ENCODE results near the gene PHF13. TPM values are rescaled to one million over a fixed set of nuclear protein-coding genes. Genes with fewer than 3 reads are reported as not detected.

PHF13 gene
- total RNA-seq, 3 donors from 2014 or later, result 10.9 to 18.3 (median 14.4) TPM

DNA sequence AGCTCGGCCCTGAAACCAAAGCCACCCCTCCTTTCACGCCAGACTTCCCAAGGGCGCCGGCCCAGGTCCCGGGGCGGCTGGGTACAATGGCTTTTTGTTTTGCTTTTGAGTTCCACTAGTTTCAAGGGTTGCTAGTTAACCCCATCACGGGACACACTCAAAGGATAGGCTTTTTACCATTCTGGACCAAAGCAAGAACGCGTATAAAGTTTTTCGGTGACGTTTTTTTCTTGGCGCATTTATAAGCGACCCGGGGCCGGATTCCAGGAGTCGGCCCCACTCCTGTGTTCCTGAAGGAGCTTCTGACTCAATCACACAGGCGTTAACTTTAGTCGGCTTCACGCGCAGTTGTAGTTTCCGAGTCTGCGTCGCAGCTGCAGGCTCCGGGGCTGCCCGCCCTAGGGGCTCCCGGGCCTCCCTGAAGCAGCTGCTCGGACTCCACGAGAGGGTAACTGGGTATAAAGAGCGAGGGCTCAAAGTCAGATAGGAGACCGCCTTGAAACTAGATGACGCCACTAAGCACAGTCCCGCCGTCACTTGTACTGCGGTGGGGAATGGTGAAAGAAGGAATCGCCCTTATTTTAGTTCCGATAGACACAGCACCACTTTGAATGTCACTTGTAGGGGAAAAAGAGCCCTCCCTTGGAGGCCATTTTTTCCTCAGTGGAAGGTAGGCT is 10.2 kb upstream of the PHF13 start:
- intact Hi-C loops (cut with DNase I; ENCODE audit: low total_unique reads), result no loop called here
- no peaks in the 10 kb centered on the region for H3K9me3 ChIP-seq
- no peak for DNase-seq (ENCODE audit: low spot score in 2 of 2)
- TF ChIP-seq POLR2A (IDR thresholded peaks at IDR 0.05), result peak; percentile 47
- TF ChIP-seq, protein P1, sequence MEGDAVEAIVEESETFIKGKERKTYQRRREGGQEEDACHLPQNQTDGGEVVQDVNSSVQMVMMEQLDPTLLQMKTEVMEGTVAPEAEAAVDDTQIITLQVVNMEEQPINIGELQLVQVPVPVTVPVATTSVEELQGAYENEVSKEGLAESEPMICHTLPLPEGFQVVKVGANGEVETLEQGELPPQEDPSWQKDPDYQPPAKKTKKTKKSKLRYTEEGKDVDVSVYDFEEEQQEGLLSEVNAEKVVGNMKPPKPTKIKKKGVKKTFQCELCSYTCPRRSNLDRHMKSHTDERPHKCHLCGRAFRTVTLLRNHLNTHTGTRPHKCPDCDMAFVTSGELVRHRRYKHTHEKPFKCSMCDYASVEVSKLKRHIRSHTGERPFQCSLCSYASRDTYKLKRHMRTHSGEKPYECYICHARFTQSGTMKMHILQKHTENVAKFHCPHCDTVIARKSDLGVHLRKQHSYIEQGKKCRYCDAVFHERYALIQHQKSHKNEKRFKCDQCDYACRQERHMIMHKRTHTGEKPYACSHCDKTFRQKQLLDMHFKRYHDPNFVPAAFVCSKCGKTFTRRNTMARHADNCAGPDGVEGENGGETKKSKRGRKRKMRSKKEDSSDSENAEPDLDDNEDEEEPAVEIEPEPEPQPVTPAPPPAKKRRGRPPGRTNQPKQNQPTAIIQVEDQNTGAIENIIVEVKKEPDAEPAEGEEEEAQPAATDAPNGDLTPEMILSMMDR (IDR thresholded peaks at IDR 0.05), result no peak
- TF ChIP-seq POLR2AphosphoS5 (IDR thresholded peaks at IDR 0.05), result peak in 1 of 3 donors; percentile 23
- peak overlapping the region; percentile 98 to 99 for H3K27ac ChIP-seq
- H3K27me3 ChIP-seq, result no peaks in the 10 kb centered on the region
- no peaks in the 10 kb centered on the region for H3K36me3 ChIP-seq
- H3K4me3 ChIP-seq, result peak overlapping the region; percentile 73 to 97 (median 96)
- H3K4me1 ChIP-seq, result peaks cover 12 to 17% of the 10 kb centered on the region in 2 donors

DNA sequence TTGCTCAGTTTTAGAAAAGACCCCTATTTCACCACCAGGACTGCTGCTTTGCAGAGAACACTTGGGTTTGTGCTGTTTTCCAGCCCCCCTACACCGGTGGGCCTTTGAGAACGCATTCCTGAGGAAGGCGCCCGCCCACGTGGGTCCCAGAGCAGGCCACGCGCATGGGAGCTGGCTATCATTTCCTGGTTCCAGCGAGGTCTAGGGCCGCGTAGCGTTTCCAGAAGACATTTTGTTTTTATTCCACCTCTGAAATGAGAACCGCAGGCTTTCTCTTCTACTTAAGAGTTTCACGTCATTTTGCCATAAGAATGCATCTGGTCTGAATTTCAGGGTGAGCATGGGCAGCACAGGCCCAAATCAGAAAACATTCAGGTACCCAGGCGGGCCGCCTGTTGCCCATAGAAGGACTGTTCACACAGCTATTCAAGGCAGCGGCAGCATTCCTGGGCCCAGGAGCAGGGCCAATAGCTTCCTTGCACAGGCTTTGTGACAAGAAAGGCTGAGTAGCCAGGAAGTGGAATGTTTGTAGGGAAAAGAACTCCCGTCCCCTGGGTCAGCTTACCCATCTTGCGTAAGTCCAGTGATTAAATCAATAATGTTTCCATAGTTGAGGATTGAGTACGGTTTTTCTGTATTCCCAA is 9.5 kb upstream of the PHF13 start:
- Histone ChIP-seq H3K9me3 (no peaks in the 10 kb centered on the region), H3K36me3 (no peaks in the 10 kb centered on the region), H3K4me3 (peak overlapping the region; percentile 73 to 97 (median 96)), H3K27ac (peak overlapping the region; percentile 98 to 99), H3K27me3 (no peaks in the 10 kb centered on the region), H3K4me1 (peaks cover 8 to 17% of the 10 kb centered on the region in 2 donors)
- intact Hi-C loops (cut with DNase I; ENCODE audit: low total_unique reads), result no loop called here
- TF ChIP-seq POLR2A (IDR thresholded peaks at IDR 0.05) (peak; percentile 33), POLR2AphosphoS5 (IDR thresholded peaks at IDR 0.05) (peak; percentile 70 to 73 (median 71))
- TF ChIP-seq, protein P1 (IDR thresholded peaks at IDR 0.05), result peak; percentile 21 to 52 (median 22)
- DNase-seq (ENCODE audit: low spot score in 2 of 2), result peak; percentile 71 to 94

DNA sequence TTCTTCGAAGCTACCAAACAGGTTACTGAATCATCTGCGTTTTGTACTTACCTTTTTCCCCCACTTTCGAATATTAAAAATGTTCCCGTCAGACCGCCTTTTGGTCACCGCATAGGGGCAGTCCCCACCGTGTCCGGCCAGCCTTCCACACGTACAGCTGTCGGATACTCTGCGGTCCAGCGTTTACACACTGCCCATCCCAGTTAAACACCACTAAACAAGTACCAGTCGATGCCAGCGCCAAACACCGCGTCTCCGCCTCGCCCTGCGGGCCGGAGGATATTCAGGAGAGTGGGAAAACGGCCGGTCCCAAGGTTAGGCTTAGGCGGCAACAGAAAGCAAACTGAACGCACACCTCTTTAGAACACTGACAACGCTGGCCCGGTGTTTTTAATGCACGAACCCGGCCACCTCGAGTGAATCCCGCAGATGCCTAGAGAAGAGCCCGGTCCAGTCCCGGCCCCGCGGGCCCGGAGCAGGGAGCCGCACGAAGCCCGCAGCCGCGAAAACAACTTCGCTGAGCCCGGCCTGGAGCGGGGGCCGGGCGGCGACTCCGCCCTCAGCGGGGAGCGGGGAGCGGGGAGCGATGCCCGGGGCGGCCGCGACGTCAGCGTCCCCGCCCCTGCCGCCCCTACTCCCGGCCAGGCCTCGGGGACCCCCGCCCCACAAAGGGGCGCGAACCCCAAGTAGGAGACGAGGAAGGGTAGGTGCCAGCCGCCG is 730 bp upstream of the PHF13 start:
- Histone ChIP-seq H3K27ac (peak overlapping the region; percentile 98 to 99), H3K4me1 (peaks cover 0 to 7% of the 10 kb centered on the region in 2 donors), H3K4me3 (peak overlapping the region; percentile 96 to 100 (median 99)), H3K27me3 (no peaks in the 10 kb centered on the region), H3K36me3 (no peaks in the 10 kb centered on the region), H3K9me3 (no peaks in the 10 kb centered on the region)
- TF ChIP-seq POLR2AphosphoS5 (IDR thresholded peaks at IDR 0.05), result peak in 2 of 3 donors; percentile 33 to 48
- TF ChIP-seq POLR2A (IDR thresholded peaks at IDR 0.05), result peak; percentile 17
- TF ChIP-seq, protein P1 (IDR thresholded peaks at IDR 0.05), result peak in 1 of 3 donors; percentile 14
- intact Hi-C loops (cut with DNase I; ENCODE audit: low total_unique reads), result no loop called here
- DNase-seq (ENCODE audit: low spot score in 2 of 2), result peak; percentile 65 to 70

DNA sequence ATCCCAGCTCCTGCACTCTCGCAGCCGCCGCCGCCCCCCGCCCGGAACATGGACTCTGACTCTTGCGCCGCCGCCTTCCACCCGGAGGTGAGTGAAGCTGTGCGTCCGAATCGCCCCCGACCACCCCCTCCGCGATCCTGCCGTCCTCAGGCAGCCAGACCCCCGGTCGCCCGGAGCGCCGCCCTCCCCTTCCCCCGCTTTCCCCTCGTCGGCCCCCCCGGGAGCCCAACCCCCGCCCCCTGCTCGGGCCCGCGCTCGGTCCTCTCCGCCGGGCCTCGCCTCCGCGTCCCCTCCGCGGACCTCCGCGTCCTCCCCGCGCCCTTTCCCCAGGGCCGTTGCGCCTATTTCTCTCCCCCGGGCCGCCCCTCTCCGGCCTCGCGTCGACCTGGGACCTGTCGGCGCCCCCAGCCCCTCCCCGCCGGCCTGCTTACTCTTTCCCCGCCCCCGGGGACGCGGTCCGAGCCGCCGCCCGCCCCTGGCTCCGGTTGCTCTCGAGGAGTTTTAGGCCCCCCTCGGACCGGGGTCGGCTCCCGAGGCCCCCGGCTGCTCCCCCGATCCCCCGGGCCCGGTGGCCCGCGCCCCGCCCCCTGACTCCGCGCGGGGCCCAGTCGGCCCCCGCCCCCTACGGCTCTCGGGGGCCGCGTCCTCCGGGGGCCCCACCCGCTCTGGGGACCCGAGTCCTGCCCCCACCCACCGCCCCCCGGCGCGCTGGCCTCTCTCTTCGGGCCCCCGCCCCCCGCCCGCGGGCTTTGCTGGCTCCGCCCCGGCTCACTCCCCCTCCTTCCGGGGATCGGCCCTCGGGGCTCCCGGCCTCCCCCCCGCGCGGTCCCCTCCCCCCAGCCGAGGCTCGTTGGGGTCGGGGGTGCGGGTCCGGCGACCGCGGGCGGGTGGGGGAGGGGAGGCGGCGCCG is 743 bp downstream of the PHF13 start:
- Histone ChIP-seq H3K4me1 (peaks cover 0 to 7% of the 10 kb centered on the region in 2 donors), H3K27ac (peak overlapping the region; percentile 98 to 99), H3K27me3 (no peaks in the 10 kb centered on the region), H3K9me3 (no peaks in the 10 kb centered on the region), H3K4me3 (peak overlapping the region; percentile 96 to 100 (median 99)), H3K36me3 (no peaks in the 10 kb centered on the region)
- intact Hi-C loops (cut with DNase I; ENCODE audit: low total_unique reads), result no loop called here
- DNase-seq (ENCODE audit: low spot score in 2 of 2), result peak in 1 of 2 donors; percentile 63
- TF ChIP-seq POLR2A (IDR thresholded peaks at IDR 0.05) (no peak), POLR2AphosphoS5 (IDR thresholded peaks at IDR 0.05) (no peak)
- TF ChIP-seq, protein P1 (IDR thresholded peaks at IDR 0.05), result no peak

Measured in breast epithelium (tissue), 4 donors.